ENCODE data around the gene RSPO4. TPM values are rescaled to one million over a fixed set of nuclear protein-coding genes. Genes with fewer than 3 reads are reported as not detected.

The RSPO4 gene
- total RNA-seq, 1 donor from 2014 or later = not detected

GRCh38 chr20:916125-916799, 85.8 kb downstream of the RSPO4 start, which contains the start of gene ANGPT4:
TSS of gene ANGPT4 (minus strand) at chr20:916334. CDS start at chr20:916214, 120 bp downstream.
- Mint-ChIP-seq H3K27me3 (ENCODE audit: low read depth) (no peaks in the 10 kb centered on the region), H3K4me3 (ENCODE audit: low read depth) (no peak within 1 kb of the TSS), H3K27ac (no peak within 1 kb of the TSS), H3K4me1 (ENCODE audit: low read depth) (no peaks in the 10 kb centered on the region), H3K9me3 (no peaks in the 10 kb centered on the region), H3K36me3 (ENCODE audit: low read depth) (no peaks in the 10 kb centered on the region)
- intact Hi-C loops (cut with micrococcal nuclease) = no loop called here
- DNase-seq (ENCODE audit: low spot score) = no peak

GRCh38 chr20:914727-915498, 87.2 kb downstream of the RSPO4 start:
- Mint-ChIP-seq H3K27ac (no peak overlapping the region), H3K9me3 (no peaks in the 10 kb centered on the region), H3K4me3 (ENCODE audit: low read depth) (no peak overlapping the region), H3K27me3 (ENCODE audit: low read depth) (no peaks in the 10 kb centered on the region), H3K36me3 (ENCODE audit: low read depth) (no peaks in the 10 kb centered on the region), H3K4me1 (ENCODE audit: low read depth) (no peaks in the 10 kb centered on the region)
- intact Hi-C loops (cut with micrococcal nuclease) = no loop called here
- no peak for DNase-seq (ENCODE audit: low spot score)

GRCh38 chr20:913306-913849, 88.7 kb downstream of the RSPO4 start:
- intact Hi-C loops (cut with micrococcal nuclease) = no loop called here
- Mint-ChIP-seq H3K36me3 (ENCODE audit: low read depth) (no peaks in the 10 kb centered on the region), H3K9me3 (no peaks in the 10 kb centered on the region), H3K4me1 (ENCODE audit: low read depth) (no peaks in the 10 kb centered on the region), H3K27ac (no peak overlapping the region), H3K4me3 (ENCODE audit: low read depth) (no peak overlapping the region), H3K27me3 (ENCODE audit: low read depth) (no peaks in the 10 kb centered on the region)
- no peak for DNase-seq (ENCODE audit: low spot score)

GRCh38 chr20:911882-912600, 90.1 kb downstream of the RSPO4 start:
- Mint-ChIP-seq H3K27me3 (ENCODE audit: low read depth) (no peaks in the 10 kb centered on the region), H3K4me3 (ENCODE audit: low read depth) (no peak overlapping the region), H3K9me3 (no peaks in the 10 kb centered on the region), H3K27ac (no peak overlapping the region), H3K4me1 (ENCODE audit: low read depth) (no peaks in the 10 kb centered on the region), H3K36me3 (ENCODE audit: low read depth) (no peaks in the 10 kb centered on the region)
- intact Hi-C loops (cut with micrococcal nuclease) = no loop called here
- DNase-seq (ENCODE audit: low spot score) = no peak

- H3K4me1 Mint-ChIP-seq (ENCODE audit: low read depth) = no peaks in the 10 kb centered on the region
Measured at GRCh38 chr20:910870-911770, 91.0 kb downstream of the RSPO4 start.

GRCh38 chr20:910132-910869, 91.8 kb downstream of the RSPO4 start:
- no peak for DNase-seq (ENCODE audit: low spot score)
- H3K4me3 Mint-ChIP-seq (ENCODE audit: low read depth) = no peak overlapping the region
- H3K27me3 Mint-ChIP-seq (ENCODE audit: low read depth) = no peaks in the 10 kb centered on the region
- H3K9me3 Mint-ChIP-seq = no peaks in the 10 kb centered on the region
- H3K36me3 Mint-ChIP-seq (ENCODE audit: low read depth) = no peaks in the 10 kb centered on the region
- no peak overlapping the region for H3K27ac Mint-ChIP-seq
- H3K4me1 Mint-ChIP-seq (ENCODE audit: low read depth) = no peaks in the 10 kb centered on the region
- intact Hi-C loops (cut with micrococcal nuclease) = no loop called here

More at GRCh38 chr20:910870-911770, 91.0 kb downstream of the RSPO4 start:
- Mint-ChIP-seq H3K9me3 (no peaks in the 10 kb centered on the region), H3K27ac (no peak overlapping the region), H3K27me3 (ENCODE audit: low read depth) (no peaks in the 10 kb centered on the region), H3K4me3 (ENCODE audit: low read depth) (no peak overlapping the region), H3K36me3 (ENCODE audit: low read depth) (no peaks in the 10 kb centered on the region)
- intact Hi-C loops (cut with micrococcal nuclease) = no loop called here
- DNase-seq (ENCODE audit: low spot score) = no peak

- no peaks in the 10 kb centered on the region for H3K36me3 Mint-ChIP-seq (ENCODE audit: low read depth)
- no peaks in the 10 kb centered on the region for H3K9me3 Mint-ChIP-seq
- no peak overlapping the region for H3K27ac Mint-ChIP-seq
- intact Hi-C loops (cut with micrococcal nuclease) = no loop called here
- no peaks in the 10 kb centered on the region for H3K27me3 Mint-ChIP-seq (ENCODE audit: low read depth)
- no peak overlapping the region for H3K4me3 Mint-ChIP-seq (ENCODE audit: low read depth)
- H3K4me1 Mint-ChIP-seq (ENCODE audit: low read depth) = no peaks in the 10 kb centered on the region
- no peak for DNase-seq (ENCODE audit: low spot score)
Measured at GRCh38 chr20:909641-910040, 92.5 kb downstream of the RSPO4 start.

Other genes with a start within 250 kb of the RSPO4 start
- gene SLC52A3, start 233.8 kb downstream of the RSPO4 start, total RNA-seq = not detected in 2 replicates
- 12.7 and 12.8 TPM in 2 replicates for gene FAM110A, start 168.6 kb downstream of the RSPO4 start, total RNA-seq
- gene ANGPT4, start 86.0 kb downstream of the RSPO4 start, total RNA-seq = not detected in 2 replicates
- gene PSMF1, start 116.3 kb upstream of the RSPO4 start, total RNA-seq = 175 and 182 TPM in 2 replicates
- 1.2 and 1.6 TPM in 2 replicates for gene TMEM74B, start 182.7 kb upstream of the RSPO4 start, total RNA-seq
- gene C20orf202, start 201.1 kb upstream of the RSPO4 start, total RNA-seq = not detected in 2 replicates
- gene RAD21L1, start 223.7 kb upstream of the RSPO4 start, total RNA-seq = 0.32 TPM in 1 of 2 replicates, not detected in the other